Measurements from ENCODE around the gene SH3PXD2A.

GRCh38 chr10:103901299-103901698 lies 45.9 kb upstream of the SH3PXD2A start:
- TF ChIP-seq CTCF (IDR thresholded peaks at IDR 0.05) = no peak
- no peak for TF ChIP-seq POLR2A (IDR thresholded peaks at IDR 0.05)
